H9 (cell line): Measurements from ENCODE around the gene MBTD1. TPM values are rescaled to one million over a fixed set of nuclear protein-coding genes. Genes with fewer than 3 reads are reported as not detected.

Source experiments
- DNase-seq: peaks from one replicate; pipeline ENCODE4 v3.0.0-alpha.2; 2017
- H2AFZ ChIP-seq: one replicate; pipeline ENCODE4 v1.6.1; 2013; ENCODE audit warnings: mild to moderate bottlenecking, low read length, control low read depth, moderate library complexity
- H2AK5ac ChIP-seq: 2 replicates; pipeline ENCODE4 v1.6.1; 2013; ENCODE audit warnings: low read length, control low read depth, mixed read lengths; ENCODE audit not compliant: insufficient read length
- H2BK120ac ChIP-seq: one replicate; pipeline ENCODE4 v1.6.1; 2013; ENCODE audit warnings: low read depth, mild to moderate bottlenecking, low read length, control low read depth, inconsistent platforms; ENCODE audit not compliant: poor library complexity, severe bottlenecking
- H2BK12ac ChIP-seq: 2 replicates; pipeline ENCODE4 v1.6.1; 2013; ENCODE audit warnings: low read length, control low read depth, mixed read lengths, low read depth; ENCODE audit not compliant: insufficient read length
- H2BK15ac ChIP-seq: 2 replicates; pipeline ENCODE4 v1.6.1; 2013; ENCODE audit warnings: low read depth, low read length, control low read depth
- H2BK20ac ChIP-seq: one replicate; pipeline ENCODE4 v1.6.1; 2013; ENCODE audit warnings: low read depth, mild to moderate bottlenecking, low read length, control low read depth, inconsistent platforms; ENCODE audit not compliant: poor library complexity, severe bottlenecking
- H2BK5ac ChIP-seq: 2 replicates; pipeline ENCODE4 v1.6.1; 2013; ENCODE audit warnings: low read length, control low read depth, mixed read lengths; ENCODE audit not compliant: insufficient read length
- H3K14ac ChIP-seq: 2 replicates; pipeline ENCODE4 v1.6.1; 2013; ENCODE audit warnings: low read length, control low read depth; ENCODE audit not compliant: insufficient read depth
- H3K18ac ChIP-seq: 2 replicates; pipeline ENCODE4 v1.6.1; 2013; ENCODE audit warnings: low read depth, mild to moderate bottlenecking, mixed read lengths, low read length, control low read depth; ENCODE audit not compliant: insufficient read length
- H3K23ac ChIP-seq: 2 replicates; pipeline ENCODE4 v1.6.1; 2013; ENCODE audit warnings: low read length, control low read depth, mixed read lengths, low read depth; ENCODE audit not compliant: insufficient read length
- H3K23me2 ChIP-seq: 2 replicates; pipeline ENCODE4 v1.6.1; 2013; ENCODE audit warnings: low read depth, mild to moderate bottlenecking, mixed read lengths, low read length, control low read depth; ENCODE audit not compliant: insufficient read length, poor library complexity, severe bottlenecking
- H3K27ac ChIP-seq: 2 replicates; pipeline ENCODE4 v1.5.1; 2013; ENCODE audit warnings: low read length, control low read depth, mixed read lengths, low read depth; ENCODE audit not compliant: insufficient read length
- H3K27me3 ChIP-seq: 2 replicates; pipeline ENCODE4 v1.6.1; 2013; ENCODE audit warnings: low read length, control low read depth, inconsistent platforms; ENCODE audit not compliant: insufficient read depth
- H3K4ac ChIP-seq: 2 replicates; pipeline ENCODE4 v1.6.1; 2013; ENCODE audit warnings: low read depth, mild to moderate bottlenecking, control low read depth, inconsistent platforms, low read length, moderate library complexity
- H3K4me1 ChIP-seq: 2 replicates; pipeline ENCODE4 v1.6.1; 2013; ENCODE audit warnings: low read length, control low read depth, inconsistent platforms; ENCODE audit not compliant: insufficient read depth
- H3K4me2 ChIP-seq: 2 replicates; pipeline ENCODE4 v1.6.1; 2013; ENCODE audit warnings: low read length, control low read depth, mixed read lengths; ENCODE audit not compliant: insufficient read length, insufficient read depth
- H3K56ac ChIP-seq: 2 replicates; pipeline ENCODE4 v1.6.1; 2013; ENCODE audit warnings: low read depth, mild to moderate bottlenecking, mixed read lengths, low read length, control low read depth; ENCODE audit not compliant: insufficient read length
- H3K79me1 ChIP-seq: 2 replicates; pipeline ENCODE4 v1.6.1; 2013; ENCODE audit warnings: low read depth, mild to moderate bottlenecking, moderate library complexity, low read length, control low read depth, inconsistent platforms; ENCODE audit not compliant: insufficient read depth, poor library complexity, severe bottlenecking
- H3K79me2 ChIP-seq: 2 replicates; pipeline ENCODE4 v1.6.1; 2013; ENCODE audit warnings: low read length, control low read depth, inconsistent platforms; ENCODE audit not compliant: insufficient read depth
- H3K9ac ChIP-seq: 2 replicates; pipeline ENCODE4 v1.6.1; 2013; ENCODE audit warnings: low read length, control low read depth, mixed read lengths; ENCODE audit not compliant: insufficient read length; ENCODE audit errors: extremely low read depth
- H3K9me3 ChIP-seq: one replicate; pipeline ENCODE4 v1.6.1; 2013; ENCODE audit warnings: low read depth, low read length, inconsistent platforms; ENCODE audit not compliant: control insufficient read depth
- H3T11ph ChIP-seq: one replicate; pipeline ENCODE4 v1.6.1; 2013; ENCODE audit warnings: mild to moderate bottlenecking, low read length, control low read depth, inconsistent platforms
- H4K20me1 ChIP-seq: one replicate; pipeline ENCODE4 v1.6.1; 2013; ENCODE audit not compliant: control insufficient read depth, insufficient read length, insufficient read depth
- H4K5ac ChIP-seq: 2 replicates; pipeline ENCODE4 v1.6.1; 2013; ENCODE audit warnings: low read depth, mild to moderate bottlenecking, mixed read lengths, low read length, control low read depth; ENCODE audit not compliant: insufficient read length
- H4K8ac ChIP-seq: replicated peaks from 2 replicates; pipeline ENCODE4 v1.6.1; 2013; ENCODE audit warnings: low read length, control low read depth, mixed read lengths, low read depth; ENCODE audit not compliant: insufficient read length
- H4K91ac ChIP-seq: 2 replicates; pipeline ENCODE4 v1.6.1; 2013; ENCODE audit warnings: low read depth, mild to moderate bottlenecking, moderate library complexity, mixed read lengths, low read length, control low read depth; ENCODE audit not compliant: insufficient read length
- H3K27ac Mint-ChIP-seq, 3 experiments: 2 replicates in 2 of 3; 3 replicates in 1 of 3; pipeline ENCODE4 v1.8.0; 2020 to 2021; ENCODE audit warnings: mixed read lengths in 3 of 3, mild to moderate bottlenecking in 1 of 3, moderate library complexity in 1 of 3
- H3K27me3 Mint-ChIP-seq: 2 replicates; pipeline ENCODE4 v1.8.0; 2021; ENCODE audit warnings: low read depth, mild to moderate bottlenecking, moderate library complexity, mixed read lengths
- H3K36me3 Mint-ChIP-seq, 3 experiments: 2 replicates in 2 of 3; 3 replicates in 1 of 3; pipeline ENCODE4 v1.8.0; 2020 to 2021; ENCODE audit warnings: low read depth in 3 of 3, mixed read lengths in 3 of 3; ENCODE audit not compliant: insufficient read depth in 1 of 3
- H3K4me1 Mint-ChIP-seq, 2 experiments: 2 replicates each; pipeline ENCODE4 v1.8.0; 2020; ENCODE audit warnings: mixed read lengths in 2 of 2
- H3K4me3 Mint-ChIP-seq, 2 experiments: 2 replicates in 1 of 2; 3 replicates in 1 of 2; pipeline ENCODE4 v1.8.0; 2020 to 2021; ENCODE audit warnings: mild to moderate bottlenecking in 2 of 2, mixed read lengths in 2 of 2, moderate library complexity in 1 of 2
- H3K9me3 Mint-ChIP-seq, 2 experiments: 2 replicates in 1 of 2; 3 replicates in 1 of 2; pipeline ENCODE4 v1.8.0; 2020; ENCODE audit warnings: mild to moderate bottlenecking in 2 of 2, mixed read lengths in 2 of 2, moderate library complexity in 1 of 2
- WGBS: extraction: QIAGEN DNeasy Blood & Tissue Kit; methylation state at CpG from one replicate; pipeline ENCODE4 v1.1.7; 2013; ENCODE audit warnings: missing lambda C conversion rate, low lambda C conversion rate, mixed read lengths; ENCODE audit not compliant: insufficient read length; ENCODE audit errors: extremely low coverage; 5-methylcytosine and 5-hydroxymethylcytosine counted together
- total RNA-seq: library from RNA; stranded (reverse); gene quantifications from 2 replicates; pipeline ENCODE4 v1.2.1, GENCODE V29; 2021
- TF ChIP-seq, protein P1 (sequence below): fragments of 200-600 bp; sonication (generic); conservative IDR thresholded peaks from 3 replicates; pipeline ENCODE4 v1.8.0; 2021; ENCODE audit warnings: antibody characterized with exemption, mild to moderate bottlenecking

The MBTD1 gene
- total RNA-seq, 1 experiment from 2014 or later = 49.6 TPM

DNA sequence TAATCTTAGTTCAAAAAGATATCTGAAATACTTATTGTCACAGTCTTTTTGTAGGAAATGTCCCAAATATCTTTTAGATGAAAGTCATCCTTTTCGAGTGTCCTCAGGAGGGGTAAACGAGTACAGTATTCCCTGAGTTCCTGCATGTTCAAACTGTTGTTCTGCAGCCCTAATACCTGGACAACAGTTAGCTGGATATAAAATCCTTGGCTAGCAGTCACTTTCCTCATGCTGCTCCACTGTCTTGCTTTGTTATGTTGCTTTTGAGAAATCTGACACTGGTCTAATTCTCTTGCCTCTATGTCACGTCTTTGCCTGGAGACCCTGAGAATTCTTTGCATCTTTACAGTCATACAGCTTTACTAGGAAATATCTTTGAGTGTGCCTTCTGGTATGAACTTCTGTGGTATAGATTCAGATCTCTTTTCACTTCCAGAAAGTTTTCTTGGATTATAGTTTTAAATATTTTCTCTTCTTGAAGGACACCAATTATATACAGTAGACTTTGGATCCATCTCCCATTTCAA lies 9.5 kb downstream of the MBTD1 start:
- H3K79me2 ChIP-seq = peaks cover 1% of the 10 kb centered on the region; the same call in 1 of the 2 replicates
- no CpG with 5 or more reads among the region's 3 CpGs for WGBS
- H3K27me3 Mint-ChIP-seq = no peaks in the 10 kb centered on the region

More for the DNA sequence above, 9.5 kb downstream of the MBTD1 start:
- H2AFZ ChIP-seq = no peak overlapping the region
- no peaks in the 10 kb centered on the region for H3K9me3 ChIP-seq
- peaks cover 29 to 69% (median 66%) of the 10 kb centered on the region in 3 experiments for H3K36me3 Mint-ChIP-seq
- no peak overlapping the region for H3K9ac ChIP-seq
- 0 out of 4 replicates have a peak, but pooled peaks cover 0 to 3% of the 10 kb centered on the region in 2 experiments for H3K4me1 Mint-ChIP-seq
- H3K9me3 Mint-ChIP-seq = peaks cover 2 to 7% of the 10 kb centered on the region in 2 experiments; a peak in 2 of 5 replicates
- TF ChIP-seq, protein P1, sequence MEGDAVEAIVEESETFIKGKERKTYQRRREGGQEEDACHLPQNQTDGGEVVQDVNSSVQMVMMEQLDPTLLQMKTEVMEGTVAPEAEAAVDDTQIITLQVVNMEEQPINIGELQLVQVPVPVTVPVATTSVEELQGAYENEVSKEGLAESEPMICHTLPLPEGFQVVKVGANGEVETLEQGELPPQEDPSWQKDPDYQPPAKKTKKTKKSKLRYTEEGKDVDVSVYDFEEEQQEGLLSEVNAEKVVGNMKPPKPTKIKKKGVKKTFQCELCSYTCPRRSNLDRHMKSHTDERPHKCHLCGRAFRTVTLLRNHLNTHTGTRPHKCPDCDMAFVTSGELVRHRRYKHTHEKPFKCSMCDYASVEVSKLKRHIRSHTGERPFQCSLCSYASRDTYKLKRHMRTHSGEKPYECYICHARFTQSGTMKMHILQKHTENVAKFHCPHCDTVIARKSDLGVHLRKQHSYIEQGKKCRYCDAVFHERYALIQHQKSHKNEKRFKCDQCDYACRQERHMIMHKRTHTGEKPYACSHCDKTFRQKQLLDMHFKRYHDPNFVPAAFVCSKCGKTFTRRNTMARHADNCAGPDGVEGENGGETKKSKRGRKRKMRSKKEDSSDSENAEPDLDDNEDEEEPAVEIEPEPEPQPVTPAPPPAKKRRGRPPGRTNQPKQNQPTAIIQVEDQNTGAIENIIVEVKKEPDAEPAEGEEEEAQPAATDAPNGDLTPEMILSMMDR = no peak
- no peak overlapping the region for H2BK5ac ChIP-seq
- DNase-seq = no peak
- H4K20me1 ChIP-seq = no peaks in the 10 kb centered on the region
- no peak overlapping the region for H4K5ac ChIP-seq
- no peak overlapping the region for H3K56ac ChIP-seq
- H2AK5ac ChIP-seq = no peak overlapping the region
- no peak overlapping the region for H2BK12ac ChIP-seq
- no peaks in the 10 kb centered on the region for H3K23me2 ChIP-seq
- no peak overlapping the region for H2BK15ac ChIP-seq
- H3T11ph ChIP-seq = no peak overlapping the region
- H2BK20ac ChIP-seq = no peak overlapping the region
- H3K4me1 ChIP-seq = no peaks in the 10 kb centered on the region
- no peak overlapping the region for H3K23ac ChIP-seq
- no peak overlapping the region for H3K27ac Mint-ChIP-seq
- H4K8ac ChIP-seq = no peak overlapping the region
- no peak overlapping the region for H3K4ac ChIP-seq
- peaks cover 4% of the 10 kb centered on the region for H3K79me1 ChIP-seq
- no peak overlapping the region for H4K91ac ChIP-seq
- no peak overlapping the region for H2BK120ac ChIP-seq
- no peak overlapping the region for H3K27ac ChIP-seq
- no peak overlapping the region for H3K18ac ChIP-seq
- H3K4me3 Mint-ChIP-seq = no peak overlapping the region
- no peak overlapping the region for H3K14ac ChIP-seq
- H3K27me3 ChIP-seq = no peaks in the 10 kb centered on the region
- H3K4me2 ChIP-seq = no peak overlapping the region
